Measurements from ENCODE around the gene NNT. TPM values are rescaled to one million over a fixed set of nuclear protein-coding genes. Genes with fewer than 3 reads are reported as not detected.
"Not testable (repeated sequence)": the region's sequence is repeated elsewhere in the genome, so short reads cannot be mapped to it uniquely, and the experiment has no call there.

The NNT gene
- total RNA-seq, 1 donor from 2014 or later = 120 TPM

DNA sequence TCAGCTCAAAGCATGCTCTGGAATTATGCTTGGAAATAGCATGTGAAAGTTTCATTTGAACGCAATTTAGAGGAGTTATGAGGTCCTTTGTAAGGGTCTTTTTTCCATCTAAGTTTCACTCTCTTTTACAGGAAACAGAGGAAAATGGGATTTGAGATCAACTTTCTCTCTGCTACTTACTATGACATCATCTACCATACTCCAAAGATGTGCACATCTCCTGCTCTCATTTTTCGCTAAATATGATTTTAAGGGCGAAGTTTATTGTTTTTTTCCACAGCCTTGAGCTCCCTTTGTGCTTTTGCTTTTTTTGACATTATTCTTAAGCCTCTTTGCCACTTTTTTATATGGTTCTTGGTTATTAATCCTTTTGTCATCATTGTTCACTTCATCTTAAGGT lies 125.6 kb downstream of the NNT start:
- peaks cover 3% of the 10 kb centered on the region for H3K4me1 Mint-ChIP-seq (ENCODE audit: low read depth)
- H3K4me3 Mint-ChIP-seq (ENCODE audit: unreplicated experiment) = no peak overlapping the region
- peaks cover 7% of the 10 kb centered on the region for H3K9me3 Mint-ChIP-seq (ENCODE audit: low read depth)
- H3K27ac Mint-ChIP-seq (ENCODE audit: unreplicated experiment) = no peak overlapping the region
- H3K27me3 Mint-ChIP-seq (ENCODE audit: low read depth) = peaks cover 32% of the 10 kb centered on the region
- no peak for DNase-seq (ENCODE audit: low spot score)
- peaks cover 4% of the 10 kb centered on the region for H3K36me3 Mint-ChIP-seq (ENCODE audit: low read depth)
- TF ChIP-seq, protein P1, sequence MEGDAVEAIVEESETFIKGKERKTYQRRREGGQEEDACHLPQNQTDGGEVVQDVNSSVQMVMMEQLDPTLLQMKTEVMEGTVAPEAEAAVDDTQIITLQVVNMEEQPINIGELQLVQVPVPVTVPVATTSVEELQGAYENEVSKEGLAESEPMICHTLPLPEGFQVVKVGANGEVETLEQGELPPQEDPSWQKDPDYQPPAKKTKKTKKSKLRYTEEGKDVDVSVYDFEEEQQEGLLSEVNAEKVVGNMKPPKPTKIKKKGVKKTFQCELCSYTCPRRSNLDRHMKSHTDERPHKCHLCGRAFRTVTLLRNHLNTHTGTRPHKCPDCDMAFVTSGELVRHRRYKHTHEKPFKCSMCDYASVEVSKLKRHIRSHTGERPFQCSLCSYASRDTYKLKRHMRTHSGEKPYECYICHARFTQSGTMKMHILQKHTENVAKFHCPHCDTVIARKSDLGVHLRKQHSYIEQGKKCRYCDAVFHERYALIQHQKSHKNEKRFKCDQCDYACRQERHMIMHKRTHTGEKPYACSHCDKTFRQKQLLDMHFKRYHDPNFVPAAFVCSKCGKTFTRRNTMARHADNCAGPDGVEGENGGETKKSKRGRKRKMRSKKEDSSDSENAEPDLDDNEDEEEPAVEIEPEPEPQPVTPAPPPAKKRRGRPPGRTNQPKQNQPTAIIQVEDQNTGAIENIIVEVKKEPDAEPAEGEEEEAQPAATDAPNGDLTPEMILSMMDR (IDR thresholded peaks at IDR 0.05) = no peak

DNA sequence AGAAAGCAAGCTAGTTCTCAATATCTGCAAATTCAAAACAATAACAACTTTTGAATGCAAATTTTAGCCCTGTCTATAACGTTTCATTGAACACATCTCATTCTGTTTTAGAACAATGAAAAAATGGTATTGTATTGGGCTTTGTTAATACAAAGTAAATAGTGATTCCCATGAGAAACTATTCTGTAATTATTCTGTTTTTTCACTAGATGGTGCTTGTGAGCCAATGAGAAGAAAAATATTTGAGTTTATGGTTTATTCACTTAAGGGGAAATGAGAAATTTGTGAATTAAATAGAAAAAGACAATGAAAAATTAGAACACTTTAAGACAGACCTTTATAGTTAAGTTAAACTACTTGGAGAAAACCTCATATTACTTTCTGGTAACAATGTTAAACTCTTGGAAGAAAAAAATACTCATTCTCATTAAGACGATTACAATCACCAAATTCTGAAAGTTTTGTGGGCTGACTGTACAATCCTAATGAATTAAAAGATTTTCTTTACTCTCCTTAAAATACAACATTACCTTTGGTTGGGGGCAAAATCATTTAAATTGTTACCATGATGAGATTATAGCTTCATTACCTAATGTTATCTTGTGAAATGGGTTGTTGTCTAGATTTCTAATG lies 127.0 kb downstream of the NNT start:
- no peaks in the 10 kb centered on the region for H3K36me3 Mint-ChIP-seq (ENCODE audit: low read depth)
- DNase-seq (ENCODE audit: low spot score) = no peak

DNA sequence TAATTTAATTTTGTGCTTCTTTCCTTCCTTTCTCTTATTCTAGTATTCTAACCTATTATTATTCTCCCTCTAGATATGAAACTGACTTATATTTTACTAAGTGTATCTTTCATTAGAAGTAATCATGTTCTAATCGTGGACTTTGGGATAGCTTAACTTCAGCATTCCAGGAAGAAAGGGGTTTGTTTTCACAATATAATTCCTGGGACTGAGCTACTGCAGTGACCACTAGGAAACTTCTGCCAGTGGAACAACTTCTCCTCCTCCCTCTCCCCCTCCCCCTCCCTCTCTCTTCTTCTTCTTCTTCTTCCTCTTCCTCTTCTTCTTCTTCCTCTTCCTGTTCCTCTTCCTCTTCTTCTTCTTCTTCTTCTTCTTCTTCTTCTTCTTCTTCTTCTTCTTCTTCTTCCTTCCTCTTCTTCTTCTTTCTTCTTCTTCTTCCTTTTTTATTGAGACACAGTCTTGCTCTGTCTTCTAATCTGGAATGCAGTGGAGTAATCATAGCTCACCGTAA lies 127.9 kb downstream of the NNT start:
- H3K27ac Mint-ChIP-seq (ENCODE audit: unreplicated experiment) = no peak overlapping the region
- no peak overlapping the region for H3K4me3 Mint-ChIP-seq (ENCODE audit: unreplicated experiment)
- peaks cover 20% of the 10 kb centered on the region for H3K27me3 Mint-ChIP-seq (ENCODE audit: low read depth)
- DNase-seq (ENCODE audit: low spot score) = no peak
- TF ChIP-seq, protein P1 (IDR thresholded peaks at IDR 0.05) = no peak
- H3K4me1 Mint-ChIP-seq (ENCODE audit: low read depth) = peaks cover 3% of the 10 kb centered on the region
- H3K9me3 Mint-ChIP-seq (ENCODE audit: low read depth) = no peaks in the 10 kb centered on the region
- H3K36me3 Mint-ChIP-seq (ENCODE audit: low read depth) = no peaks in the 10 kb centered on the region

More for the DNA sequence above, 127.0 kb downstream of the NNT start:
- TF ChIP-seq, protein P1 (IDR thresholded peaks at IDR 0.05) = peak; percentile 89
- no peak overlapping the region for H3K27ac Mint-ChIP-seq (ENCODE audit: unreplicated experiment)
- H3K4me3 Mint-ChIP-seq (ENCODE audit: unreplicated experiment) = no peak overlapping the region
- peaks cover 3% of the 10 kb centered on the region for H3K4me1 Mint-ChIP-seq (ENCODE audit: low read depth)
- no peaks in the 10 kb centered on the region for H3K9me3 Mint-ChIP-seq (ENCODE audit: low read depth)
- peaks cover 26% of the 10 kb centered on the region for H3K27me3 Mint-ChIP-seq (ENCODE audit: low read depth)

DNA sequence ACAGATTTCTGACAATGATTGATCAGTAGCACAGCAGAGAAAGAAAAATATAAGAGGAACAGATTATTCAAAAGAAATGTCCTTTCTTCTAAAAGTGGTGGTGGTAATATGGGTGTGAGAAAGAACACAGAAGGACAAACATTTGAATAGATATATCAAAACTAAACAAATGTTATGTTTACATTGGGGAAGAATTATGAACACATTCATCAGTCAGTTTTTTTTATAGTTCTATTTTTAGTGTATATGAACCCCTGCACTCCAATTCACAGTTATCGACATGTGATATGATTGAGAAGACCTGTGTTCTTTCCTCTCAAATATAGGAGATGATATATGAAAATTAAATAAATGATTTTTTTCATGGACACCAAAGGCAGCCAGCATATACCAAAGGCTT lies 128.6 kb downstream of the NNT start:
- TF ChIP-seq, protein P1 (IDR thresholded peaks at IDR 0.05) = no peak
- no peak overlapping the region for H3K4me3 Mint-ChIP-seq (ENCODE audit: unreplicated experiment)
- no peaks in the 10 kb centered on the region for H3K36me3 Mint-ChIP-seq (ENCODE audit: low read depth)
- no peak for DNase-seq (ENCODE audit: low spot score)
- H3K4me1 Mint-ChIP-seq (ENCODE audit: low read depth) = peaks cover 3% of the 10 kb centered on the region
- no peaks in the 10 kb centered on the region for H3K9me3 Mint-ChIP-seq (ENCODE audit: low read depth)
- H3K27ac Mint-ChIP-seq (ENCODE audit: unreplicated experiment) = no peak overlapping the region
- peaks cover 22% of the 10 kb centered on the region for H3K27me3 Mint-ChIP-seq (ENCODE audit: low read depth)

DNA sequence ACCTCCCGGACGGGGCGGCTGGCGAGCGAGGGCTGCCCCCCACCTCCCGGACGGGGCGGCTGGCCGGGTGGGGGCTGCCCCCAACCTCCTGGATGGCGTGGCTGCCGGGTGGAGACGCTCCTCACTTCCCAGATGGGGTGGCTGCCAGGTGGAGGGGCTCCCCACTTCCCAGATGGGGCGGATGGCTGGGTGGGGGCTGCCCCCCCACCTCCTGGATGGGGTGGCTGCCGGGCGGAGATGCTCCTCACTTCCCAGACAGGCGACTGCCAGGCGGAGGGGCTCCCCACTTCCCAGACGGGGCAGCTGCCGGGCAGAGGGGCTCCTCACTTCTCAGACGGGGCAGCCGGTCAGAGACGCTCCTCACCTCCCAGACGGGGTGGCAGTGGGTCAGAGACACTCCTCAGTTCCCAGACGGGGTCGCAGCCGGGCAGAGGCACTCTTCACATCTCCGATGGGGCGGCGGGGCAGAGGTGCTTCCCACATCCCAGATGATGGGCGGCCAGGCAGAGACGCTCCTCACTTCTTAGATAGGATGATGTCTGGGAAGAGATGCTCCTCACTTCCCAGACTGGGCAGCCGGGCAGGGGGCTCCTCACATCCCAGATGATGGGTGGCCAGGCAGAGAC lies 143.1 kb downstream of the NNT start:
- peak; percentile 94 for DNase-seq (ENCODE audit: low spot score)
- H3K4me3 Mint-ChIP-seq (ENCODE audit: unreplicated experiment); H3K9me3 Mint-ChIP-seq (ENCODE audit: low read depth); H3K27ac Mint-ChIP-seq (ENCODE audit: unreplicated experiment); H3K4me1 Mint-ChIP-seq (ENCODE audit: low read depth); H3K36me3 Mint-ChIP-seq (ENCODE audit: low read depth); H3K27me3 Mint-ChIP-seq (ENCODE audit: low read depth): not testable (repeated sequence)

Data from chondrocyte (in vitro differentiated cells).